NCI-H146 treated with DMSO at 0.1 percent for 48 hours (cell line): Measurements from ENCODE around the gene GRIK1.

Experiments
- DNase-seq: peaks from one replicate; lab custom pipeline; 2025; ENCODE audit not compliant: unreplicated experiment; lab: John Stamatoyannopoulos, UW

GRIK1 gene

GRCh38 chr21:29647353-29647781, 292.4 kb downstream of the GRIK1 start:
- DNase-seq, result no peak

GRCh38 chr21:29645666-29646553, 293.9 kb downstream of the GRIK1 start:
- no peak for DNase-seq

- no peak for DNase-seq
Measured at GRCh38 chr21:29643289-29643688, 296.5 kb downstream of the GRIK1 start.

GRCh38 chr21:29642551-29643245, 297.1 kb downstream of the GRIK1 start:
- no peak for DNase-seq

- DNase-seq, result no peak
Measured at GRCh38 chr21:29641635-29642550, 297.9 kb downstream of the GRIK1 start.

GRCh38 chr21:29641001-29641634, 298.7 kb downstream of the GRIK1 start:
- DNase-seq, result no peak

- DNase-seq, result no peak
Measured at GRCh38 chr21:29640080-29640508, 299.7 kb downstream of the GRIK1 start.

- DNase-seq, result no peak
Measured at GRCh38 chr21:29639366-29640079, 300.3 kb downstream of the GRIK1 start.

- no peak for DNase-seq
Measured at GRCh38 chr21:29638761-29639327, 301.0 kb downstream of the GRIK1 start.

- DNase-seq, result no peak
Measured at GRCh38 chr21:29638138-29638537, 301.7 kb downstream of the GRIK1 start.

- DNase-seq, result no peak
Measured at GRCh38 chr21:29637553-29637952, 302.2 kb downstream of the GRIK1 start.

- DNase-seq, result no peak
Measured at GRCh38 chr21:29637134-29637533, 302.7 kb downstream of the GRIK1 start.

- no peak for DNase-seq
Measured at GRCh38 chr21:29634418-29634817, 305.4 kb downstream of the GRIK1 start.

GRCh38 chr21:29633756-29634155, 306.0 kb downstream of the GRIK1 start:
- DNase-seq, result no peak

- DNase-seq, result no peak
Measured at GRCh38 chr21:29630441-29630840, 309.4 kb downstream of the GRIK1 start.

GRCh38 chr21:29627905-29628304, 311.9 kb downstream of the GRIK1 start:
- DNase-seq, result no peak

- DNase-seq, result no peak
Measured at GRCh38 chr21:29626801-29627470, 312.9 kb downstream of the GRIK1 start.

GRCh38 chr21:29625990-29626389, 313.8 kb downstream of the GRIK1 start:
- DNase-seq, result no peak

- DNase-seq, result no peak
Measured at GRCh38 chr21:29624776-29625175, 315.0 kb downstream of the GRIK1 start.
